IMR-90 (cell line): ENCODE data around the gene NFATC1. TPM values are rescaled to one million over a fixed set of nuclear protein-coding genes. Genes with fewer than 3 reads are reported as not detected.

Experiments
- ATAC-seq: fragments of 200-7000 bp; cut with Tn5 transposase; 2 replicates; pipeline ENCODE4 v1.9.1; 2020; ENCODE audit warnings: low read depth, mild to moderate bottlenecking, moderate library complexity
- BruUV-seq: library from RNA; stranded (reverse); fragments of 400-500 nt; replicated peaks from 2 replicates; lab custom pipeline; 2021; lab: Mats Ljungman, UMichigan
- CTCF ChIA-PET: fragments of 300-600 bp; formaldehyde crosslinking; extraction: SDS; loops from one replicate; lab custom pipeline; 2021; ENCODE audit warnings: antibody characterized with exemption; lab: Yijun Ruan, JAX
- POLR2A ChIA-PET: fragments of 300-600 bp; sonication (Branson Sonifier 250); formaldehyde crosslinking; loops from one replicate; lab custom pipeline; 2022; ENCODE audit warnings: antibody characterized with exemption; ENCODE audit not compliant: unreplicated experiment; lab: Charles Lee
- DNase-seq: peaks from one replicate; pipeline ENCODE4 v3.0.0; 2013
- H2AFZ ChIP-seq: replicated peaks from 2 replicates; pipeline ENCODE3; 2013; ENCODE audit warnings: low read length, mild to moderate bottlenecking; ENCODE audit not compliant: poor library complexity
- H2AK5ac ChIP-seq: 2 replicates; pipeline ENCODE4 v1.6.1; 2013; ENCODE audit warnings: low read depth, low read length, inconsistent platforms
- H2AK9ac ChIP-seq: replicated peaks from 2 replicates; pipeline ENCODE3; 2013; ENCODE audit warnings: mild to moderate bottlenecking, low read depth, low read length, moderate library complexity; ENCODE audit not compliant: poor library complexity
- H2BK120ac ChIP-seq: 2 replicates; pipeline ENCODE4 v1.6.1; 2013; ENCODE audit warnings: low read depth, low read length, inconsistent platforms
- H2BK15ac ChIP-seq: 3 replicates; pipeline ENCODE4 v1.6.1; 2013; ENCODE audit warnings: low read depth, low read length, inconsistent platforms
- H2BK20ac ChIP-seq: 2 replicates; pipeline ENCODE4 v1.6.1; 2013; ENCODE audit warnings: low read depth, mild to moderate bottlenecking, inconsistent platforms, low read length, moderate library complexity
- H2BK5ac ChIP-seq: 2 replicates; pipeline ENCODE4 v1.6.1; 2013; ENCODE audit warnings: mild to moderate bottlenecking, low read depth, low read length, inconsistent platforms; ENCODE audit not compliant: poor library complexity, severe bottlenecking
- H3K14ac ChIP-seq: replicated peaks from 2 replicates; pipeline ENCODE4 v1.6.1; 2013; ENCODE audit warnings: low read depth, low read length, inconsistent platforms
- H3K18ac ChIP-seq: 2 replicates; pipeline ENCODE4 v1.6.1; 2013; ENCODE audit warnings: low read depth, low read length, control low read depth
- H3K23ac ChIP-seq: 2 replicates; pipeline ENCODE4 v1.6.1; 2013; ENCODE audit warnings: low read depth, low read length, inconsistent platforms
- H3K27ac ChIP-seq: 2 replicates; pipeline ENCODE4 v1.5.1; 2013; ENCODE audit warnings: mild to moderate bottlenecking, control low read depth, low read length; ENCODE audit not compliant: insufficient read depth
- H3K27me3 ChIP-seq: 2 replicates; pipeline ENCODE4 v1.6.1; 2013; ENCODE audit warnings: low read length; ENCODE audit not compliant: control insufficient read depth, insufficient read depth
- H3K36me3 ChIP-seq: 2 replicates; pipeline ENCODE4 v1.6.1; 2013; ENCODE audit warnings: low read length, mixed read lengths; ENCODE audit not compliant: control insufficient read depth, insufficient read depth
- H3K4ac ChIP-seq: 2 replicates; pipeline ENCODE4 v1.6.1; 2013; ENCODE audit warnings: low read depth, low read length, inconsistent platforms
- H3K4me1 ChIP-seq: 2 replicates; pipeline ENCODE4 v1.6.1; 2013; ENCODE audit warnings: low read length, mixed read lengths; ENCODE audit not compliant: control insufficient read depth, insufficient read depth
- H3K4me2 ChIP-seq: 2 replicates; pipeline ENCODE4 v1.6.1; 2013; ENCODE audit warnings: low read depth, mild to moderate bottlenecking, control low read depth, low read length, moderate library complexity
- H3K4me3 ChIP-seq: 2 replicates; pipeline ENCODE4 v1.5.1; 2013; ENCODE audit warnings: low read depth, mild to moderate bottlenecking, control low read depth, low read length, moderate library complexity; ENCODE audit not compliant: insufficient read depth
- H3K56ac ChIP-seq: 2 replicates; pipeline ENCODE4 v1.6.1; 2013; ENCODE audit warnings: low read length, inconsistent platforms; ENCODE audit not compliant: insufficient read depth; ENCODE audit errors: extremely low read depth
- H3K79me1 ChIP-seq, 2 experiments: 2 replicates each; pipeline ENCODE4 v1.6.1; 2013; ENCODE audit warnings: low read length in 2 of 2, inconsistent platforms in 1 of 2, low read depth in 1 of 2
- H3K9ac ChIP-seq: 2 replicates; pipeline ENCODE4 v1.6.1; 2013; ENCODE audit warnings: low read depth, low read length, control low read depth
- H3K9me1 ChIP-seq: 2 replicates; pipeline ENCODE4 v1.6.1; 2013; ENCODE audit warnings: low read length, inconsistent platforms; ENCODE audit not compliant: insufficient read depth
- H3K9me3 ChIP-seq: 2 replicates; pipeline ENCODE4 v1.6.1; 2013; ENCODE audit warnings: low read length; ENCODE audit not compliant: control insufficient read depth, insufficient read depth
- H4K20me1 ChIP-seq: 2 replicates; pipeline ENCODE4 v1.6.1; 2013; ENCODE audit warnings: low read length, inconsistent platforms; ENCODE audit not compliant: insufficient read depth
- H4K5ac ChIP-seq: 2 replicates; pipeline ENCODE4 v1.6.1; 2013; ENCODE audit warnings: mild to moderate bottlenecking, low read depth, low read length, control low read depth
- H4K8ac ChIP-seq, 2 experiments: 2 replicates each; pipeline ENCODE4 v1.6.1; 2013; ENCODE audit warnings: low read depth in 2 of 2, low read length in 2 of 2, control low read depth in 1 of 2, inconsistent platforms in 1 of 2
- H4K91ac ChIP-seq: 2 replicates; pipeline ENCODE4 v1.6.1; 2013; ENCODE audit warnings: low read depth, low read length, inconsistent platforms; ENCODE audit not compliant: insufficient read depth
- BHLHE40 ChIP-seq: fragments of 150-350 bp; IDR thresholded peaks from 2 replicates; pipeline ENCODE4 v1.6.1; 2016; ENCODE audit warnings: mild to moderate bottlenecking, low read depth, low read length
- CEBPB ChIP-seq: IDR thresholded peaks from 2 replicates; pipeline ENCODE4 v1.6.1; 2012; ENCODE audit warnings: low read depth, low read length, improper control_type of control experiment
- CHD1 ChIP-seq: IDR thresholded peaks from 2 replicates; pipeline ENCODE4 v1.6.1; 2012; ENCODE audit warnings: low read depth, low read length, improper control_type of control experiment
- FOS ChIP-seq: fragments of 150-350 bp; IDR thresholded peaks from 2 replicates; pipeline ENCODE4 v1.6.1; 2016; ENCODE audit warnings: low read depth, low read length
- MAFK ChIP-seq: IDR thresholded peaks from 2 replicates; pipeline ENCODE4 v1.6.1; 2012; ENCODE audit warnings: low read depth, low read length, improper control_type of control experiment
- MAZ ChIP-seq: IDR thresholded peaks from 2 replicates; pipeline ENCODE4 v1.6.1; 2012; ENCODE audit warnings: low read depth, mild to moderate bottlenecking, low read length, improper control_type of control experiment, moderate library complexity, borderline replicate concordance
- MXI1 ChIP-seq: IDR thresholded peaks from 2 replicates; pipeline ENCODE4 v1.6.1; 2012; ENCODE audit warnings: low read depth, mild to moderate bottlenecking, low read length, moderate library complexity, borderline replicate concordance
- NFE2L2 ChIP-seq: fragments of 150-350 bp; IDR thresholded peaks from 2 replicates; pipeline ENCODE4 v1.6.1; 2016; ENCODE audit warnings: low read depth, mild to moderate bottlenecking, low read length
- POLR2A ChIP-seq: IDR thresholded peaks from 2 replicates; pipeline ENCODE4 v1.6.1; 2012; ENCODE audit warnings: mild to moderate bottlenecking, low read depth, low read length
- RAD21 ChIP-seq: IDR thresholded peaks from 2 replicates; pipeline ENCODE4 v1.6.1; 2012; ENCODE audit warnings: low read length, improper control_type of control experiment
- RCOR1 ChIP-seq: IDR thresholded peaks from 2 replicates; pipeline ENCODE4 v1.6.1; 2012; ENCODE audit warnings: mild to moderate bottlenecking, low read length, improper control_type of control experiment; ENCODE audit not compliant: insufficient replicate concordance
- RFX5 ChIP-seq: IDR thresholded peaks from 2 replicates; pipeline ENCODE4 v1.8.0; 2012; ENCODE audit warnings: low read depth, mild to moderate bottlenecking, low read length, moderate library complexity
- WGBS, 2 experiments: methylation state at CpG; one replicate each; pipeline versions ENCODE4 v1.1.5 to v1.1.7; 2013; ENCODE audit warnings: missing lambda C conversion rate in 2 of 2; ENCODE audit not compliant: insufficient read length in 1 of 2; ENCODE audit errors: extremely low coverage in 2 of 2; 5-methylcytosine and 5-hydroxymethylcytosine counted together
- dilution Hi-C: fragments of 300-500 bp; cut with HindIII; formaldehyde crosslinking; loops from one replicate; pipeline ENCODE4 v1.14.3; 2018; ENCODE audit warnings: low sequenced_read_pairs; ENCODE audit not compliant: unreplicated experiment
- in situ Hi-C: fragments of 300-500 bp; cut with MboI; formaldehyde crosslinking; loops from 3 replicates; pipeline ENCODE4 v1.14.3; 2019; ENCODE audit warnings: low sequenced_read_pairs, inconsistent platforms, mixed read lengths
- intact Hi-C: fragments of 100-400 bp; cut with micrococcal nuclease; formaldehyde crosslinking; loops from 2 replicates; pipeline ENCODE4 v1.10.0; 2022
- polyA plus RNA-seq, 3 experiments: library from polyadenylated mRNA; depleted of rRNA; stranded (reverse); fragments of >200 nt; gene quantifications; 2 replicates each; pipeline ENCODE4 v1.2.3, GENCODE V29; 2012; ENCODE audit warnings: low replicate concordance in 1 of 3
- total RNA-seq: library from RNA; depleted of rRNA; stranded (reverse); fragments of >200 nt; gene quantifications from 2 replicates; pipeline ENCODE4 v1.2.3, GENCODE V29; 2012
- TF ChIP-seq, protein P1 (sequence below): fragments of 150-350 bp; IDR thresholded peaks from 2 replicates; pipeline ENCODE4 v1.6.1; 2017; ENCODE audit warnings: mild to moderate bottlenecking, antibody characterized with exemption, low read length, low read depth
- TF ChIP-seq, protein P2 (sequence below): fragments of 150-350 bp; IDR thresholded peaks from 2 replicates; pipeline ENCODE4 v1.6.1; 2016; ENCODE audit warnings: low read depth, mild to moderate bottlenecking, low read length, moderate library complexity, borderline replicate concordance

The NFATC1 gene
- total and polyA plus RNA-seq, 2 of the 4 experiments (the other 2 are of a cell fraction): 0.36 to 1.8 TPM

DNA sequence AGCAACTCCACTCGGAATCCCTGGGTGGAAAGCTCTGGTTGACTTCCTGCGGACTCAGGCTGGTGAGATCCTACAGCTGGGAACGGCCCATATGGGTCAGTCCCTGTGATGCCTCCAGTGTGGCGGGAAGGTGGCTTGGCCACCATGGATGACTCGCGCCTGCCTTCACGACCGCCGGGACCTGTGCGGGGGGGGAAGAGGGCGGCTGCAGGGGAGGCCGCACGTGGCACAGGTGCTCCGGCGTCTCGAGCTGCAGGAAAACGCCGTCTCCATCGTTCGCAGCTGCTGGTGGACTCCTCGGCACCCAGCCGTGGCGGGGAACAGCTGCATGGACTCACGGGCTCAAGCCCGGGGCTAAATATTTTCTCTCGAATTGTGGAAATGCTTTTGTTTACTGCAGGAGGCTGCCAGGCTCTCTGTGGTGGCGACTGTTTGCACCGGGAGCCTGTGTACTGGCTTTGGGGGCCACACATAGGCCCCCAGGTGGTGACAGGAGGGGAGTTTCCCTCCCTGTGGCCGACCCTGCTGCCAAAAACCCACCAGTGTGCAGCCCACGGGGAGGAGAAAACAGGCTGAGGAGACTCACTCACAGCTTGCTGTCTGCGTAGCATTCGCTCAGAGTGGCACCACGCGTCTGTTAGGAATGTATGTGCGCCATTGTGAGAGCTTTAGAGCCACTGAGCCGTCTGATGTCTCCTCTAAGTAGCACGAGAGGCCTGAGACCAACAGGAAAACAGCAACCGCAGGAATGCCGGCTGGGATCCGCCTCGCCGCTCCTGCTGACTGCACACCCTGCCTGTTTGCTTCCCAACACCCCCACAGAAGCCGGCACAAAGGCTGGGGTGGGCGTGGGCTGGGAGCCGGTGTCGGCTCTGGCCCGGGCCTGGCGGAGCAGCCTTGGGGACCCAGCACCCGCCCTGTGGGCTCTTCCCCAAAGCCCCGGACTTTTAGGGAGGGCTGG lies 89.2 kb downstream of the NFATC1 start:
- Histone ChIP-seq H3K79me1 (no peaks in the 10 kb centered on the region), H3K14ac (peak overlapping the region; percentile 83; the same call in 1 of the 2 replicates), H2BK20ac (peak overlapping the region; percentile 22), H3K4me3 (no peak overlapping the region), H3K9me3 (no peaks in the 10 kb centered on the region), H3K4me1 (peaks cover 17% of the 10 kb centered on the region; the same call in 1 of the 2 replicates), H3K27ac (peak overlapping the region; percentile 62), H2BK120ac (peak overlapping the region; percentile 35), H2BK5ac (peak overlapping the region; percentile 29), H3K23ac (peak overlapping the region; percentile 21), H3K56ac (peak overlapping the region; percentile 11; the same call in 1 of the 2 replicates), H3K9me1 (peaks cover 5% of the 10 kb centered on the region; the same call in 1 of the 2 replicates), H4K8ac (peak overlapping the region; percentile 30 to 48; a peak in 3 of 4 replicates), H3K4me2 (peak overlapping the region; percentile 8; the same call in 1 of the 2 replicates), H4K91ac (peak overlapping the region; percentile 86), H4K5ac (peak overlapping the region; percentile 5; the same call in 1 of the 2 replicates), H3K4ac (peak overlapping the region; percentile 12), H3K18ac (peak overlapping the region; percentile 30; the same call in 1 of the 2 replicates), H2BK15ac (peak overlapping the region; percentile 5; the same call in 2 of the 3 replicates), H2AK5ac (peak overlapping the region; percentile 64), H2AFZ (peak overlapping the region; percentile 86), H4K20me1 (0 out of 2 replicates have a peak, but pooled peaks cover 3% of the 10 kb centered on the region), H3K36me3 (no peaks in the 10 kb centered on the region), H2AK9ac (peak overlapping the region; percentile 77), H3K27me3 (no peaks in the 10 kb centered on the region), H3K9ac (no peak overlapping the region)
- ATAC-seq (peak; percentile 89), DNase-seq (peak; percentile 98)
- CTCF ChIA-PET: interaction anchor here (0.6 kb wide), 1 partner anchor 256 kb away, joined by 3 read pairs; no protein-coding TSS in a partner anchor
- in situ Hi-C loops (no loop called here), intact Hi-C loops (no loop called here), dilution Hi-C loops (no loop called here)
- no TSS peak for BruUV-seq
- POLR2A ChIA-PET: no interaction called here
- 39% methylated on average over 8 of the region's 50 CpGs; no CpG with 5 or more reads in 1 of the 2 experiments for WGBS, 2 experiments
- TF ChIP-seq, protein P1, sequence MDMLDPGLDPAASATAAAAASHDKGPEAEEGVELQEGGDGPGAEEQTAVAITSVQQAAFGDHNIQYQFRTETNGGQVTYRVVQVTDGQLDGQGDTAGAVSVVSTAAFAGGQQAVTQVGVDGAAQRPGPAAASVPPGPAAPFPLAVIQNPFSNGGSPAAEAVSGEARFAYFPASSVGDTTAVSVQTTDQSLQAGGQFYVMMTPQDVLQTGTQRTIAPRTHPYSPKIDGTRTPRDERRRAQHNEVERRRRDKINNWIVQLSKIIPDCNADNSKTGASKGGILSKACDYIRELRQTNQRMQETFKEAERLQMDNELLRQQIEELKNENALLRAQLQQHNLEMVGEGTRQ: no peak
- TF ChIP-seq POLR2A: peak; percentile 46
- TF ChIP-seq, protein P2, sequence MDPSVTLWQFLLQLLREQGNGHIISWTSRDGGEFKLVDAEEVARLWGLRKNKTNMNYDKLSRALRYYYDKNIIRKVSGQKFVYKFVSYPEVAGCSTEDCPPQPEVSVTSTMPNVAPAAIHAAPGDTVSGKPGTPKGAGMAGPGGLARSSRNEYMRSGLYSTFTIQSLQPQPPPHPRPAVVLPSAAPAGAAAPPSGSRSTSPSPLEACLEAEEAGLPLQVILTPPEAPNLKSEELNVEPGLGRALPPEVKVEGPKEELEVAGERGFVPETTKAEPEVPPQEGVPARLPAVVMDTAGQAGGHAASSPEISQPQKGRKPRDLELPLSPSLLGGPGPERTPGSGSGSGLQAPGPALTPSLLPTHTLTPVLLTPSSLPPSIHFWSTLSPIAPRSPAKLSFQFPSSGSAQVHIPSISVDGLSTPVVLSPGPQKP: no peak
- TF ChIP-seq BHLHE40: peak; percentile 94
- TF ChIP-seq FOS: peak; percentile 83
- TF ChIP-seq RFX5: no peak
- peak; percentile 23; the same call in 1 of the 2 replicates for TF ChIP-seq RAD21
- TF ChIP-seq CEBPB: no peak
- TF ChIP-seq MAFK: peak; percentile 45; the same call in 1 of the 2 replicates
- TF ChIP-seq CHD1: no peak
- no peak for TF ChIP-seq NFE2L2
- peak; percentile 71; the same call in 1 of the 2 replicates for TF ChIP-seq MAZ
- TF ChIP-seq RCOR1: no peak
- TF ChIP-seq MXI1: peak; percentile 34; the same call in 1 of the 2 replicates
